K562 (cell line): Measurements from ENCODE around the gene EOMES. TPM values are rescaled to one million over a fixed set of nuclear protein-coding genes. Genes with fewer than 3 reads are reported as not detected.

Experiments
- ATAC-seq: fragments of 200-7000 bp; cut with Tn5 transposase; 3 replicates; pipeline ENCODE4 v1.9.1; 2020; ENCODE audit warnings: moderate library complexity
- BruUV-seq: library from RNA; stranded (reverse); fragments of 400-500 nt; replicated peaks from 2 replicates; lab custom pipeline; 2021; lab: Mats Ljungman, UMichigan
- CTCF ChIA-PET: fragments of 300-600 bp; formaldehyde crosslinking; extraction: SDS; loops from one replicate; lab custom pipeline; 2021; ENCODE audit warnings: low intra/inter-chr PET ratio; lab: Yijun Ruan, JAX
- POLR2A ChIA-PET: fragments of 300-600, 350-650 bp; sonication (Branson Sonifier 250); formaldehyde crosslinking; extraction: SDS; loops from one replicate; lab custom pipeline; 2021; ENCODE audit warnings: antibody characterized with exemption, inconsistent platforms; lab: Yijun Ruan, JAX
- DNase-seq, 4 experiments: peaks; one replicate each; pipeline versions ENCODE4 v3.0.0 to v3.0.0-alpha.2; 2011 to 2018; ENCODE audit warnings: low spot score in 3 of 4, mixed read lengths in 3 of 4; ENCODE audit errors: extremely low read depth in 1 of 4
- FAIRE-seq: peaks from 2 replicates; lab custom pipeline; 2011; peaks lifted over from hg19 to GRCh38; lab: Jason Lieb, UNC
- H2AFZ ChIP-seq: 2 replicates; pipeline ENCODE4 v1.6.0; 2011; ENCODE audit warnings: low read depth, low read length, control low read depth, inconsistent platforms
- H3K27ac ChIP-seq: fragments of 200-600 bp; 3 replicates; pipeline ENCODE4 v1.8.0; 2011; ENCODE audit warnings: low read depth, mild to moderate bottlenecking, control low read depth, inconsistent platforms, low read length, moderate library complexity, mixed read lengths; ENCODE audit errors: extremely low read depth
- H3K27me3 ChIP-seq, 2 experiments: fragments of 300-600 bp in 1 of 2; 2 replicates in 1 of 2; 3 replicates in 1 of 2; pipeline versions ENCODE4 v1.6.0 to v1.8.0; 2011; ENCODE audit warnings: inconsistent platforms in 2 of 2, low read length in 2 of 2, mild to moderate bottlenecking in 1 of 2, mixed read lengths in 1 of 2, moderate library complexity in 1 of 2; ENCODE audit not compliant: control insufficient read depth in 2 of 2, insufficient read depth in 2 of 2
- H3K36me3 ChIP-seq: fragments of 300-600 bp; 3 replicates; pipeline ENCODE4 v1.8.0; 2011; ENCODE audit warnings: mild to moderate bottlenecking, low read length, inconsistent platforms; ENCODE audit not compliant: control insufficient read depth, insufficient read depth
- H3K4me1 ChIP-seq, 2 experiments: fragments of 200-600 bp in 1 of 2; replicated peaks in 1 of 2; 2 replicates in 1 of 2; 3 replicates in 1 of 2; pipeline versions ENCODE4 v1.5.1 to v1.8.0; 2011; ENCODE audit warnings: inconsistent platforms in 2 of 2, low read length in 2 of 2, mild to moderate bottlenecking in 1 of 2, mixed read lengths in 1 of 2, moderate library complexity in 1 of 2; ENCODE audit not compliant: control insufficient read depth in 2 of 2, insufficient read depth in 2 of 2
- H3K4me2 ChIP-seq: 2 replicates; pipeline ENCODE4 v1.6.1; 2011; ENCODE audit warnings: low read length, control low read depth, inconsistent platforms, mixed read lengths; ENCODE audit not compliant: insufficient read depth
- H3K4me3 ChIP-seq: fragments of 200-600 bp; sonication (generic), shearing (Covaris generic); 2 replicates; pipeline ENCODE4 v1.5.1; 2016; ENCODE audit warnings: control low read depth, inconsistent platforms
- H3K79me2 ChIP-seq: fragments of 200-600 bp; 3 replicates; pipeline ENCODE4 v1.8.0; 2011; ENCODE audit warnings: low read length, inconsistent platforms; ENCODE audit not compliant: control insufficient read depth, insufficient read depth
- H3K9ac ChIP-seq, 2 experiments: 2 replicates each; pipeline versions ENCODE4 v1.6.0 to v1.6.1; 2011; ENCODE audit warnings: low read depth in 2 of 2, low read length in 2 of 2, control low read depth in 1 of 2, inconsistent platforms in 1 of 2, mild to moderate bottlenecking in 1 of 2, mixed read lengths in 1 of 2; ENCODE audit not compliant: insufficient read depth in 1 of 2
- H3K9me1 ChIP-seq: one replicate; pipeline ENCODE4 v1.6.0; 2011; ENCODE audit warnings: inconsistent platforms, mild to moderate bottlenecking, low read length, moderate library complexity; ENCODE audit not compliant: control insufficient read depth, insufficient read depth
- H3K9me3 ChIP-seq: replicated peaks from 2 replicates; pipeline ENCODE4 v1.5.1; 2011; ENCODE audit warnings: low read depth, low read length, inconsistent platforms; ENCODE audit not compliant: control insufficient read depth, insufficient read depth
- H4K20me1 ChIP-seq: replicated peaks from 2 replicates; pipeline ENCODE4 v1.6.1; 2011; ENCODE audit warnings: low read length, inconsistent platforms, mixed read lengths; ENCODE audit not compliant: control insufficient read depth, insufficient read depth
- CHD1 ChIP-seq: fragments of 200-600 bp; sonication (generic); IDR thresholded peaks from one replicate; pipeline ENCODE4 v1.6.1; 2012; ENCODE audit warnings: mild to moderate bottlenecking, moderate library complexity, low read length, inconsistent platforms
- CREBBP ChIP-seq: IDR thresholded peaks from one replicate; pipeline ENCODE4 v1.6.1; 2012; ENCODE audit warnings: low read depth, mild to moderate bottlenecking, control low read depth, inconsistent platforms, low read length
- MBD1 ChIP-seq: fragments of 250-450 bp; sonication (Bioruptor Pico); IDR thresholded peaks from 2 replicates; pipeline ENCODE4 v1.8.0; 2022; ENCODE audit warnings: inconsistent platforms
- MCM5 ChIP-seq: fragments of 450-650 bp; IDR thresholded peaks from 2 replicates; pipeline ENCODE4 v1.6.1; 2016; ENCODE audit warnings: low read depth
- NFRKB ChIP-seq: fragments of 450-650 bp; IDR thresholded peaks from 2 replicates; pipeline ENCODE4 v1.6.1; 2016; ENCODE audit warnings: low read depth
- POLR2H ChIP-seq: IDR thresholded peaks from 2 replicates; pipeline ENCODE4 v1.6.1; 2016; ENCODE audit warnings: missing genetic modification characterization, low read depth, mild to moderate bottlenecking, control low read depth, missing compliant biosample characterization, moderate library complexity
- PTTG1 ChIP-seq: fragments of 450-650 bp; IDR thresholded peaks from 2 replicates; pipeline ENCODE4 v1.6.1; 2016; ENCODE audit warnings: low read depth, mild to moderate bottlenecking, missing genetic modification characterization, missing compliant biosample characterization
- RFX7 ChIP-seq: fragments of 250-450 bp; sonication (Bioruptor Pico); IDR thresholded peaks from 2 replicates; pipeline ENCODE4 v1.5.1; 2021; ENCODE audit warnings: mild to moderate bottlenecking
- STAT5A ChIP-seq: IDR thresholded peaks from 2 replicates; pipeline ENCODE4 v1.6.1; 2012; ENCODE audit warnings: low read length, inconsistent platforms, borderline replicate concordance
- STAT5B ChIP-seq: fragments of 250-450 bp; sonication (Bioruptor Pico); IDR thresholded peaks from 2 replicates; pipeline ENCODE4 v1.8.0; 2021; ENCODE audit warnings: mild to moderate bottlenecking, inconsistent platforms
- U2AF2 ChIP-seq: fragments of 200-400 bp; formaldehyde crosslinking; optimal IDR thresholded peaks from 2 replicates; pipeline ENCODE3; 2017; ENCODE audit warnings: low read depth, mild to moderate bottlenecking, low read length
- XRCC4 ChIP-seq: IDR thresholded peaks from one replicate; pipeline ENCODE4 v1.6.1; 2011; ENCODE audit not compliant: insufficient read depth, insufficient read length; ENCODE audit errors: extremely low read depth
- ZNF583 ChIP-seq: fragments of 250-450 bp; sonication (Bioruptor Pico); IDR thresholded peaks from 2 replicates; pipeline ENCODE4 v1.4.0; 2020
- ZSCAN29 ChIP-seq: fragments of 450-650 bp; IDR thresholded peaks from 2 replicates; pipeline ENCODE4 v1.6.1; 2017
- WGBS: fragments of 100-300 bp; shearing (Covaris generic); methylation state at CpG from one replicate; pipeline ENCODE4 v1.1.6; 2016; ENCODE audit warnings: low coverage, mixed read lengths; ENCODE audit not compliant: insufficient coverage; ENCODE audit errors: missing lambda C conversion rate; 5-methylcytosine and 5-hydroxymethylcytosine counted together
- in situ Hi-C: fragments of 300-500 bp; cut with MboI; formaldehyde crosslinking; loops from 4 replicates; pipeline ENCODE4 v1.15.0; 2018; ENCODE audit warnings: inconsistent platforms, mixed read lengths
- intact Hi-C: fragments of 100-400 bp; cut with micrococcal nuclease; formaldehyde crosslinking; loops from 2 replicates; pipeline ENCODE4 v1.14.2; 2022
- polyA plus RNA-seq, 8 experiments: library from polyadenylated mRNA; depleted of rRNA in 4 of 8; stranded (reverse) in 5 of 8; unstranded in 3 of 8; fragments of >200 nt; fragmentation: Nextera tagmentation in 2 of 8; fragmentation: Illumina TruSeq in 1 of 8; extraction: Ambion mirVana in 2 of 8; extraction: Trizol in 1 of 8; gene quantifications; 2 replicates each; pipeline versions ENCODE4 v1.2.1 to v1.2.3, GENCODE V29; 2011 to 2014; ENCODE audit warnings: inconsistent platforms in 1 of 8, missing spikeins in 1 of 8
- total RNA-seq, 7 experiments: library from RNA; depleted of rRNA in 6 of 7; stranded (reverse); fragments of >200 nt in 6 of 7; fragmentation: Illumina TruSeq in 2 of 7; extraction: Trizol in 2 of 7; gene quantifications; 2 replicates each; pipeline versions ENCODE4 v1.2.1 to v1.2.3, GENCODE V29; 2011 to 2021; ENCODE audit warnings: low replicate concordance in 1 of 7

Gene EOMES
- total and polyA plus RNA-seq, 9 of the 15 experiments (the other 6 are each of a cell fraction or from before 2014, with no cell fraction given): 0.07 TPM; not detected in 8

GRCh38 chr3:27679691-27680090 lies 42.4 kb downstream of the EOMES start:
- no peaks in the 10 kb centered on the region for H3K9me1 ChIP-seq
- no TSS peak for BruUV-seq
- intact Hi-C loops (loop anchor here (2.0 kb wide), 1 partner anchor 545 kb away; no protein-coding TSS in a partner anchor), in situ Hi-C loops (no loop called here)
- ChIA-PET POLR2A (no interaction called here), CTCF (no interaction called here)
- H4K20me1 ChIP-seq: no peaks in the 10 kb centered on the region
- no peaks in the 10 kb centered on the region for H3K9me3 ChIP-seq
- WGBS: 0% methylated on average over 1 of the region's 1 CpG
- no peak overlapping the region for H2AFZ ChIP-seq
- DNase-seq (no peak), FAIRE-seq (no peak), ATAC-seq (no peak)
- H3K4me2 ChIP-seq: no peak overlapping the region
- no peak overlapping the region for H3K4me3 ChIP-seq
- no peak overlapping the region for H3K9ac ChIP-seq
- H3K27ac ChIP-seq: no peak overlapping the region
- TF ChIP-seq CHD1: no peak
- TF ChIP-seq CREBBP: no peak
- TF ChIP-seq ZSCAN29: no peak
- TF ChIP-seq STAT5A: no peak
- TF ChIP-seq PTTG1: no peak
- no peak for TF ChIP-seq STAT5B (CRISPR knock-in tag)
- no peaks in the 10 kb centered on the region for H3K79me2 ChIP-seq
- H3K27me3 ChIP-seq: no peaks in the 10 kb centered on the region
- H3K4me1 ChIP-seq: no peaks in the 10 kb centered on the region
- H3K36me3 ChIP-seq: no peaks in the 10 kb centered on the region

- in situ Hi-C loops (no loop called here), intact Hi-C loops (no loop called here)
- FAIRE-seq: no peak
- H2AFZ ChIP-seq: no peak overlapping the region
- POLR2A ChIA-PET: no interaction called here
- no peak overlapping the region for H3K4me3 ChIP-seq
- no TSS peak for BruUV-seq
- CTCF ChIA-PET: no interaction called here
- no peak overlapping the region for H3K4me2 ChIP-seq
- no peaks in the 10 kb centered on the region for H3K9me3 ChIP-seq
- no peak for DNase-seq
- TF ChIP-seq MCM5 (no peak), ZNF583 (CRISPR knock-in tag) (no peak), RFX7 (CRISPR knock-in tag) (no peak), NFRKB (no peak), XRCC4 (no peak), U2AF2 (no peak), MBD1 (CRISPR knock-in tag) (no peak), POLR2H (tag) (no peak)
- no peak overlapping the region for H3K9ac ChIP-seq
- H3K9me1 ChIP-seq: no peaks in the 10 kb centered on the region
- H4K20me1 ChIP-seq: no peaks in the 10 kb centered on the region
- H3K27ac ChIP-seq: no peak overlapping the region
- no peaks in the 10 kb centered on the region for H3K36me3 ChIP-seq
- no peaks in the 10 kb centered on the region for H3K79me2 ChIP-seq
- ATAC-seq: no peak
- H3K4me1 ChIP-seq: no peaks in the 10 kb centered on the region
- no peaks in the 10 kb centered on the region for H3K27me3 ChIP-seq
These were observed 43.9 kb downstream of the EOMES start for GRCh38 chr3:27678234-27678633.
